Natural killer cell (primary cell): ENCODE measurements around the gene POLD1. TPM values are rescaled to one million over a fixed set of nuclear protein-coding genes. Genes with fewer than 3 reads are reported as not detected.

Source experiments
- ATAC-seq, 3 donors: fragments of 150-1000 bp in 2 of 3; fragments of 200-7000 bp in 1 of 3; cut with Tn5 transposase; 1 replicate in 1 of 3; 2 replicates in 2 of 3; pipeline ENCODE4 v1.10.0; 2021; ENCODE audit warnings: mild to moderate bottlenecking in 2 of 3, moderate library complexity in 2 of 3
- DNase-seq, 2 donors: peaks; one replicate each; pipeline versions ENCODE4 v3.0.0 to v3.0.0-alpha.2; 2013 to 2021; ENCODE audit warnings: mixed read lengths in 1 of 2
- H3K27ac ChIP-seq: one replicate; pipeline ENCODE4 v1.5.1; 2013; ENCODE audit warnings: mild to moderate bottlenecking, low read length
- H3K27me3 ChIP-seq: one replicate; pipeline ENCODE4 v1.6.1; 2013; ENCODE audit warnings: low read length; ENCODE audit not compliant: control insufficient read depth, insufficient read depth
- H3K36me3 ChIP-seq: one replicate; pipeline ENCODE4 v1.6.1; 2013; ENCODE audit warnings: low read length; ENCODE audit not compliant: control insufficient read depth, insufficient read depth
- H3K4me1 ChIP-seq: one replicate; pipeline ENCODE4 v1.6.1; 2013; ENCODE audit warnings: low read length; ENCODE audit not compliant: control insufficient read depth, insufficient read depth
- H3K4me3 ChIP-seq: one replicate; pipeline ENCODE4 v1.5.1; 2013; ENCODE audit warnings: low read length
- H3K9me3 ChIP-seq: one replicate; pipeline ENCODE4 v1.6.1; 2013; ENCODE audit warnings: low read length; ENCODE audit not compliant: control insufficient read depth, insufficient read depth
- H3K27ac Mint-ChIP-seq, 2 donors: one replicate each; pipeline ENCODE4 v1.8.0; 2022; ENCODE audit warnings: mild to moderate bottlenecking in 2 of 2, mixed read lengths in 2 of 2, moderate library complexity in 1 of 2
- H3K27me3 Mint-ChIP-seq, 2 donors: one replicate each; pipeline ENCODE4 v1.8.0; 2022; ENCODE audit warnings: low read depth in 2 of 2, mixed read lengths in 2 of 2
- H3K36me3 Mint-ChIP-seq: one replicate; pipeline ENCODE4 v1.8.0; 2022; ENCODE audit warnings: mixed read lengths
- H3K4me1 Mint-ChIP-seq, 2 donors: one replicate each; pipeline ENCODE4 v1.8.0; 2022; ENCODE audit warnings: mixed read lengths in 2 of 2
- H3K4me3 Mint-ChIP-seq: one replicate; pipeline ENCODE4 v1.8.0; 2022; ENCODE audit warnings: mild to moderate bottlenecking, moderate library complexity, mixed read lengths
- H3K9me3 Mint-ChIP-seq, 2 donors: one replicate each; pipeline ENCODE4 v1.8.0; 2022; ENCODE audit warnings: mixed read lengths in 2 of 2
- CTCF ChIP-seq: fragments of 200-600 bp; IDR thresholded peaks from one replicate; pipeline ENCODE4 v1.8.0; 2022; ENCODE audit warnings: antibody characterized with exemption
- WGBS: methylation state at CpG from one replicate; pipeline ENCODE4 v1.1.7; 2013; ENCODE audit warnings: missing lambda C conversion rate; ENCODE audit not compliant: insufficient coverage; 5-methylcytosine and 5-hydroxymethylcytosine counted together
- intact Hi-C: fragments of 100-400 bp; cut with micrococcal nuclease; formaldehyde crosslinking; loops from one replicate; pipeline ENCODE4 v1.14.2; 2022
- total RNA-seq, 4 donors: library from RNA; stranded (reverse); fragments of 120-200 nt in 1 of 4; gene quantifications; one replicate each; pipeline versions ENCODE4 v1.2.3 to v1.2.4, GENCODE V29; 2013 to 2022

Gene POLD1
- total RNA-seq, 3 donors from 2014 or later (not counting 1 experiment from before 2014, with no cell fraction given): 26.1 to 32.0 (median 30.2) TPM

DNA sequence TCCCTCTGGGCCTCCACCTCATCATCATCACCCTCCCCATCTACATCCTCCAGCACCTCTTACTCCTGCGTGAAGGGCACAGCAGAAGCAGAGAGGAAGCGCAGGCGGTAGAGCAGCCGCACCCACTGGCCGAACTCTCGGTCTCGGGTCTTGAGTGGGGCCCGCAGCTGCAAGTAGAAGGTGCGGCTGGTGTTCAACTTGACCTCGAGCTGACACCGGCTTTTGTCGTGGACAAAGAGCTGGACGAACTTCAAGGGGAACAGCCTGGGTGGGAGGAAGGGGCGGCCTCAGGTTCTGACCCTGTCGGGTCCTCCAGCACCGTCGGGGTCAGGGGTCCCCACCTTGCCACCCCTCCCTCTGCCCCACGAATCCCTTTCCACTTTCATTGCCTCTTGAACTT is 83.4 kb downstream of the POLD1 start:
- ATAC-seq (no peak), DNase-seq (no peak)
- Mint-ChIP-seq H3K36me3 (no peaks in the 10 kb centered on the region), H3K9me3 (no peaks in the 10 kb centered on the region), H3K4me3 (no peak overlapping the region), H3K27ac (peak overlapping the region in 1 of 2 donors; percentile 24), H3K4me1 (no peaks in the 10 kb centered on the region), H3K27me3 (peaks cover 0 to 8% of the 10 kb centered on the region in 2 donors)
- no peak for TF ChIP-seq CTCF
- Histone ChIP-seq H3K27ac (no peak overlapping the region), H3K9me3 (no peaks in the 10 kb centered on the region), H3K27me3 (no peaks in the 10 kb centered on the region), H3K4me3 (no peak overlapping the region), H3K4me1 (no peaks in the 10 kb centered on the region), H3K36me3 (no peaks in the 10 kb centered on the region)
- WGBS: 79% methylated on average over 18 of the region's 18 CpGs
- intact Hi-C loops: no loop called here

Other genes with a start within 250 kb of the POLD1 start
- gene IZUMO2, start 221.1 kb upstream of the POLD1 start, total RNA-seq: not detected
- gene MYH14, start 180.7 kb upstream of the POLD1 start, total RNA-seq: not detected
- 1 to 10 TPM in 1 of 3 donors, under 1 TPM in 2; 0.57 to 3.2 (median 0.68) TPM for gene KCNC3, start 55.0 kb upstream of the POLD1 start, total RNA-seq
- 1 to 10 TPM in 1 of 3 donors, under 1 TPM in 2; 0.94 to 1.3 (median 0.95) TPM for gene NAPSA, start 18.7 kb upstream of the POLD1 start, total RNA-seq
- 100 to 1,000 TPM; 185 to 217 (median 211) TPM for gene NR1H2, start 7.9 kb upstream of the POLD1 start, total RNA-seq
- 1 to 10 TPM in 1 of 3 donors, under 1 TPM in 2; 0.77 to 2.8 (median 0.78) TPM for gene SPIB, start 34.6 kb downstream of the POLD1 start, total RNA-seq
- under 1 TPM in 2 of 3 donors, not detected in 1; 0.09 to 0.15 TPM for gene MYBPC2, start 48.5 kb downstream of the POLD1 start, total RNA-seq
- gene EMC10, start 92.2 kb downstream of the POLD1 start, total RNA-seq: 10 to 100 TPM; 79.5 to 85.1 (median 80.1) TPM
- gene GARIN5A, start 92.5 kb downstream of the POLD1 start, total RNA-seq: under 1 TPM in 1 of 3 donors, not detected in 2; 0.59 TPM
- gene JOSD2, start 126.8 kb downstream of the POLD1 start, total RNA-seq: 10 to 100 TPM; 18.8 to 22.0 (median 20.3) TPM
- not detected for gene ASPDH, start 129.6 kb downstream of the POLD1 start, total RNA-seq
- not detected for gene LRRC4B, start 184.1 kb downstream of the POLD1 start, total RNA-seq